Smooth muscle cell of the umbilical artery (primary cell): ENCODE data around the gene CCL24. TPM values are rescaled to one million over a fixed set of nuclear protein-coding genes. Genes with fewer than 3 reads are reported as not detected.

Experiments
- total RNA-seq: library from RNA; depleted of rRNA; stranded (reverse); fragments of >200 nt; gene quantifications from 2 replicates; pipeline ENCODE4 v1.2.3, GENCODE V29; 2014

The CCL24 gene, protein sequence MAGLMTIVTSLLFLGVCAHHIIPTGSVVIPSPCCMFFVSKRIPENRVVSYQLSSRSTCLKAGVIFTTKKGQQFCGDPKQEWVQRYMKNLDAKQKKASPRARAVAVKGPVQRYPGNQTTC
- total RNA-seq = not detected in 2 replicates

DNA sequence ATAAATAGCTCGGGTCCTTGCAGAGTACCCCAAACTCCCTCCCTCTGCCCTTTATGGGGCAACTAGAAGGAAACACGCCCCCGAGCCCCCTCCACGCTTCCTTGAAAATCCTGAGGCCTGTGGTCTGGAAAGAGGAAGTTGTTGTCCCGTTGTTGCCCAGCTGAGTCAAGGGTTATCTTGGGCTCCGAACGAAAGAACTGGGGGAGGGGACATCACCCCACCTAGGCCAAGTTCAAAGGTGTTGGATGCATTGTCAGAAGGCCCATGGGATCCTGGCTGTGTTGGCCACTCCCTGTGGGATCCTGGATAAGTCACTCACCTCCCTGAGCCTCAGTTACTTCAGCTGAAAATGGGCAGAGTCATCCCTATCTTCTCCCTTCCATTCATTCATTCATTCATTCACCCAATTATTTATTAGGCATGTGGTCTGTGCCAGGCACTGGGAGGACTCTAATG lies at the start of gene CCL24:
Gene CCL24 (minus strand): TSS at position 26 of the 456 bp plus-strand sequence. CDS start 91 bp downstream, outside the sequence.

DNA sequence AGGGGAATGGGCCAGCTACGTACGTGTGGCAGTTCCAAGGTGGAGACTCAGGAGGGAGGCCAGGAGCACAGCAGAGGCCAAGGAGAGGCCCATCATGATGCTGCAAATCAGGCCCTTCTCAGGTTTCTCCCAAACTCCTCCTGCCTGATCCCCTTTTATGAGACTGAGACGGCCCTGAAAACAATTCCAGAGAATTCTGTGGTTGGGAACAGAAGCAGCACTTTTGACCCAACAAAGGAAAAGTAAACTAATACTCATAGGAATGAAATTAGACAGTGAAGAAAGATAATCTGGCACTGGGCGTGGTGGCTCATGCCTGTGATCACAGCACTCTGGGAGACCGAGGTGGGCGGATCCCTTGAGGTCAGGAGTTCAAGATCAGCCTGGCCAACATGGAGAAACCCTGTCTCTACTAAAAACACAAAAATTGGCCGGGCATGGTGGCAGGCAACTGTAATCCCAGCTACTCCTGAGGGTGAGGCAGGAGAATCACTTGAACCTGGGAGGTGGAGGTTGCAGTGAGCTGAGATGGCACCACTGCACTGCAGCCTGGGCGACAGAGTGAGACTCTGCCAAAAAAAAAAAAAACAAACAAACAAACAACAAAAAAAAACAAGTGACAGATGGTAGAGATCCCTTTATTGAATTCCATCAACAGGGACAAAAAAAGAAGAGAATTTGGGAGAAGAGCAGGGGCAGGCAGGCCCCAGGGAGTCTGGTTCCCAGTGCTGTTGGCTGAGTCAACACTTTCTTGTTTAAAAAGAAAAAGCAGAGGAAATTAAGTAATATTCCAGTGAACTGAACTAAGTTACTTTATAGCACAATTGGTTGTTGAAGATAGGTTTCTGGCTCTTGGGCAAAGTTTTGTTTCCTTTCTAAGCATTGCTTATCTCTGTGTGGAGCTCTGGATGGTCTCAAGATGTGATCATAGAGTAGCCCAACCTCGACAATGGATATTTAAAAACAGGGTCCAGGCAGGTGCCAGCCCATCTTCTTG lies 41.2 kb downstream of the CCL24 start, which contains the start of gene CCL26:
Gene CCL26 (minus strand): TSS at position 131 of the 997 bp plus-strand sequence. CDS start 35 bp downstream, at position 96.

Other genes with a start within 250 kb of the CCL24 start
- 11.0 and 26.9 TPM in 2 replicates for gene HIP1, start 74.9 kb downstream of the CCL24 start, total RNA-seq
- 1.1 and 3.0 TPM in 2 replicates for gene CCL26, start 41.6 kb downstream of the CCL24 start, total RNA-seq
- 16.3 and 19.4 TPM in 2 replicates for gene RHBDD2, start 65.2 kb upstream of the CCL24 start, total RNA-seq
- gene POR, start 101.3 kb upstream of the CCL24 start, total RNA-seq = 42.5 and 46.4 TPM in 2 replicates
- 12.8 and 16.3 TPM in 2 replicates for gene TMEM120A, start 180.8 kb upstream of the CCL24 start, total RNA-seq
- gene STYXL1, start 234.2 kb upstream of the CCL24 start, total RNA-seq = 43.4 and 43.7 TPM in 2 replicates
- 28.5 and 50.6 TPM in 2 replicates for gene MDH2, start 234.3 kb upstream of the CCL24 start, total RNA-seq